Lower leg skin (tissue), 3 donors: Measurements from ENCODE around the gene ZSWIM1.

ENCODE experiments used
- POLR2A ChIP-seq, 2 donors: fragments of 450-650 bp; IDR thresholded peaks; one replicate each; pipeline ENCODE4 v1.6.1; 2016 to 2017; ENCODE audit warnings: antibody characterized with exemption in 2 of 2, mild to moderate bottlenecking in 1 of 2, moderate library complexity in 1 of 2
- TF ChIP-seq, protein P1 (sequence below), 3 donors: fragments of 450-650 bp; IDR thresholded peaks; one replicate each; pipeline ENCODE4 v1.5.1; 2016; ENCODE audit warnings: antibody characterized with exemption in 3 of 3, mild to moderate bottlenecking in 3 of 3, moderate library complexity in 2 of 3

DNA sequence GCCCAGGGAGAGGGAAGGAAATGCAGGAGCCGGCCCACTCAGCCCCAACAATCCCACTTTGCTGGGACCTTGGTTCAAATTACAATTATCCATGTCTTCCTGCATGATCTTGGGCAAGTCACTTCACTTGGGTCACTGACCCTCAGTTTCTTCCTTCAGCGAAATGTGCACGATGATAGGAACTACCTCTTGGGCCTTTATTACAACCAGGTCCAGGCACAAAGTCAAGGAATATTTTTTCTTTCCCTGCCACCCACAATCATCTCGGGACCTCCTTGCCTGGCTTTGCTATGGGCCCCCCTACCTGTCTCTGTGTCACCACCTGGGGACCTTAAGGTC lies 31.3 kb downstream of the ZSWIM1 start:
- TF ChIP-seq, protein P1, sequence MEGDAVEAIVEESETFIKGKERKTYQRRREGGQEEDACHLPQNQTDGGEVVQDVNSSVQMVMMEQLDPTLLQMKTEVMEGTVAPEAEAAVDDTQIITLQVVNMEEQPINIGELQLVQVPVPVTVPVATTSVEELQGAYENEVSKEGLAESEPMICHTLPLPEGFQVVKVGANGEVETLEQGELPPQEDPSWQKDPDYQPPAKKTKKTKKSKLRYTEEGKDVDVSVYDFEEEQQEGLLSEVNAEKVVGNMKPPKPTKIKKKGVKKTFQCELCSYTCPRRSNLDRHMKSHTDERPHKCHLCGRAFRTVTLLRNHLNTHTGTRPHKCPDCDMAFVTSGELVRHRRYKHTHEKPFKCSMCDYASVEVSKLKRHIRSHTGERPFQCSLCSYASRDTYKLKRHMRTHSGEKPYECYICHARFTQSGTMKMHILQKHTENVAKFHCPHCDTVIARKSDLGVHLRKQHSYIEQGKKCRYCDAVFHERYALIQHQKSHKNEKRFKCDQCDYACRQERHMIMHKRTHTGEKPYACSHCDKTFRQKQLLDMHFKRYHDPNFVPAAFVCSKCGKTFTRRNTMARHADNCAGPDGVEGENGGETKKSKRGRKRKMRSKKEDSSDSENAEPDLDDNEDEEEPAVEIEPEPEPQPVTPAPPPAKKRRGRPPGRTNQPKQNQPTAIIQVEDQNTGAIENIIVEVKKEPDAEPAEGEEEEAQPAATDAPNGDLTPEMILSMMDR (IDR thresholded peaks at IDR 0.05), result no peak
- TF ChIP-seq POLR2A (IDR thresholded peaks at IDR 0.05), result no peak
